HG03469 (cell line): ENCODE results near the gene IGFL3.
"Not testable (repeated sequence)": the region's sequence is repeated elsewhere in the genome, so short reads cannot be mapped to it uniquely, and the experiment has no call there.

Experiments used
- ATAC-seq: cut with Tn5 transposase; IDR thresholded peaks from one replicate; pipeline ENCODE4 v1.9.1; 2021; ENCODE audit warnings: mild to moderate bottlenecking, moderate library complexity, moderate number of reproducible peaks; ENCODE audit not compliant: unreplicated experiment

The IGFL3 gene

DNA sequence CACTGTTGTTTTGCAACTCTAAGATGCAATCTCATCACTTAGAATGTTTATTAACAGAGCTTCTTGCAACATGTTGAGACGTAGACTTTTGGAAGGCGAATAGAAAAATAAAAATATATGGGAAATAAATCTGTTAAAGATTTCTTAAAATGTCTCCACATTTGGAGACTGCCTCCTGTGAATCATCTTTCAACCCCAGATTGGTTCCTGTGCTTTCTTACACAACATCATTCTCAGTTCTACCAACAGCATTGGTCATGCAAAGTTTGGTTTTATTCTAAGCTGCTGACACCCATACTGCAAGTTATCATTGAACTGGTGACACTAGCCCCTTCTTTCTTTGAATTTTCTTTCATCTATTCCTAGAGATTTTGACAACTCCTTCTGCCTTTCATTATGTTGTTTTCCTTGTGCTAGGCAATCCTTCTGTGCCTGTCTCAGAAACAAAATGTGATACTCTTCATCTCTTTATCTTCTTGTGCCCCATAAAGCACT is 1.6 kb upstream of the IGFL3 start:
- ATAC-seq, result no peak

DNA sequence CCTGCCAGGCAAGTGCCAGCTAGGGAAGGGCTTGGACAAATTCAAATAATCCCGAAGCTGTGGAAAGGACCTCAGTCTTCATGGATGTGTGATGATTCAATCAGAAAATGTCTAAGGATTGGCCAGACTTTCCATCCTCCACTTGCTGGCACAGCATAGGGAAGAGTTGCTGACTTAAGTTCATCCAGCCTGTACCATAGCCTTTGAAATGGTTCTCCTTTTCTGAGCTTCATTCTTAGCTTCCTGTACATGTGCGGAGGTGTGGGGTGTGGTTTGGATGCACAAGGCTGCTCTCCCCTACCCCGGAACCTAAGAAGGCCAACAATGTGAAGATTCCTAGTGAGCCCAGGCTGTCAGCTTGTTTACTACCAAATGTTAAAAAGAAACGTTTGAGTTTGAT is 959 bp upstream of the IGFL3 start:
- ATAC-seq, result no peak

DNA sequence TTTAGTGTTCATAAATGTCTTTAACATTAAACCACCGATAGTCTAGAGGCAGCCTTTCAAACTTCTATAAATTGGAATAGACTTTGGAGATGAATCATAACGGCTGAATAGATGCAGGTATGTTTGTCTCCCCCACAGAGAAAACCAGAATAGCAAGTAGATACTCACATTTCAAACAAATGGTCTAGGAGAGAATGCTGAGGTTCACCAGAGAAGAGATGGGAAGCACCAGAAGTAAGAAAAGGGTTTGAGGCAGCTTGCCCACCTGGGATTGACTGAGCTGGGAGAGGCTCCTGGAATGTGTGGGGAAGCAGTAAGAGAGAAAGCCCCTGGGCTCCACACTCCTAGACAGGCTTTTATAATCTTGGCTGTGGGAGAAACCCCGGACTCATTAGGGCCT is 6.4 kb downstream of the IGFL3 start:
- ATAC-seq, result no peak

DNA sequence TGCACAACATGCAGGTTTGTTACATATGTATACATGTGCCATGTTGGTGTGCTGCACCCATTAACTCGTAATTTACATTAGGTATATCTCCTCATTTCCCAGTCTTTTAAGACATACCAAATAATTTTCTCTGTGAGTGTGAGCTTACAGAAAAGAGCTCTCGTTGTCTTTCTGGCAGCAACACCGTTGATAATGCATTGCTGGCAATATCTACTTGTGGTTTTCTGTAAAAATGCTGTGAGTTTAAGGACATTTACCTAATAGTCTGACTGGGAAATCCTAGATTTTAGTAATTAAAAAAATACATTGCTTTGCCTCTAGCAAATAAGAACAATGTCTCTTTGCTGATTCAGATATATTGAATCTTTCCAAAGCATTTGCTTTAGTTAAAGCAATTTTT is 8.4 kb downstream of the IGFL3 start:
- no peak for ATAC-seq

DNA sequence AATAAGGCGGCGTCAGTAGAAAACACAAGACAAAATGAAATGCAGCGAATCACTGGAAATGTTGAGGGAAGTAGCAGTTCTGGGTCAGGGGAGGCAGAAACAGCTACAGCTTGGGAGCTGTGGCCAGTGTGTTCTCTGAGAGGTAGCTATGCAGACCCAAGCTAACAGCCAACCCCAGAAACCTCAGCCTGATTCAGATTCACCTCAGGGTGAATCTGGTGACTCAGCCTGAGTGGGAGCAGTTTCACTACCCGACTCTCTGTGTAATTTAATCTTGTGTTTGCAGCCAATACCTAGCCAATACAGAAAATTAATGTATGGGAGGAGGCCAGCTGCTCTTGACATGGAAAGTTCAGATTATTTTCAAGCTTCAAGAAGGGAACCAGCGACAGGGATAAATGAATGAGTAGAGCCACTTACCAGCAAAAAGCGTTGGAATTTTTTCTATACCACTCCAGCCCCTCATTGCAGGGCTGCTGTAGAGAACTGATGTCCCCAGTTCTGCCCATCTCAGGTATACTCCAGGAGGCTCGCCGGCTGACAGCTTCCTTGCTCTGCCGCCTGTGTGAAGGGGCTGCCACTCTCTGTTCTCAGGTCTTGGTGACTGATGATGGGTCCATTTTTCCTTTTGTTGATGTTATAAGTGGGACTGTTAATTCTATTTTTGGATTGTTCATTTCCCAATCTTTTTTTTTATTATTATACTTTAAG is 8.9 kb downstream of the IGFL3 start:
- ATAC-seq, result no peak

DNA sequence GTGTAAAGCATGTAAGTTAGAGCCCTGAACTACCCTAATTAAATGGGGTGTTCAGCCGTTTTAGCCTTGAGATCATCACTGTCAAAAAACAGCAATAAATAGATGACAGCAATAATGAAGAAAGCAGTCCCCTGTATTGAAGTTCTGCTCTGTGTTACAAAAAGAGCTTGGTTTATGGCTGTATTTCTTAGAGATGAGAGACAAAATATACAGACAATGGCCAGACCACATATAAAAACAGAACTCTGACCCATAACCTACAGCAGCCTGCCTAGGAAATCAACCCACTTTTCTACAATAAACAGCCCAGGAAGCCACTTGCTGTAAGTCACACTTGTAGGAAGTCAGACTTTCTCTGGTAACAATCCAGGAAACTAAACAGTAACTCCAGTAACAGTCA is 10.8 kb downstream of the IGFL3 start:
- no peak for ATAC-seq

DNA sequence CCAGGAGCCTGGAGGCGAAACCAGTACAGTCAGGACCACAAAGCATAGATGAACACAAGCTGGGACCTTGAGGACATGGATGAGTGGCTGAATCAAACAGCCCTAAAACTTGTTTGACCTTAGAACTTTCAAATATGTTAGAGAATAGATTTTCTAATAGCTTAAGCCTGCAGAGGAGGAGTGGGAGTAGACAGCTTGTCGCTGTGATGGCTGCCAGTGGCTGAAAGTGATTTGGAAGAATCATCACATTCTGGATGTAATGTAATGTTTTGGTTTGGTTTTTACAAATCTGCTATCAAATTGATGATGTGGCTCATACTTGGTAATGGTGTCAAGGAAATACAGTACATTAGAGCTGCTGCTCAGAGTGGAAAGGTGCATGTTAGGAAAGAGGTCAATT is 12.0 kb downstream of the IGFL3 start:
- no peak for ATAC-seq

DNA sequence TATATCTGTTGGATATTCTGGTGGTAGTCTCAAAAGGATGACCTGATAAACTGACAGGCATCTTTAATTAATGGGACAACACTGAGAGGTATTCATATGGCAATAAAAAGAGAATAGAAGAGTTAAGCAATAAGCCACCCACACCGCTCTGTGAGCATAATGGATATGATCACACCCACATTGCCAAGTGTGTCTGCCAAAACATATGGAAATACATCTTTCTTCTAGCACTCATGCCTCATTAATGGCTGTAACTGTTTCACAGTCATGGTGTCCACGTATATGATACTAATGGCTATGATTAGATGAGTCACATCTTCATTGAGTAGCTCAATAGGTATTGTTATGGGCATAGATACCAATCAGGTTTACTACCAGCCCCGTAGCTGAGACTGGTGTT is 13.1 kb downstream of the IGFL3 start:
- ATAC-seq, result no peak

DNA sequence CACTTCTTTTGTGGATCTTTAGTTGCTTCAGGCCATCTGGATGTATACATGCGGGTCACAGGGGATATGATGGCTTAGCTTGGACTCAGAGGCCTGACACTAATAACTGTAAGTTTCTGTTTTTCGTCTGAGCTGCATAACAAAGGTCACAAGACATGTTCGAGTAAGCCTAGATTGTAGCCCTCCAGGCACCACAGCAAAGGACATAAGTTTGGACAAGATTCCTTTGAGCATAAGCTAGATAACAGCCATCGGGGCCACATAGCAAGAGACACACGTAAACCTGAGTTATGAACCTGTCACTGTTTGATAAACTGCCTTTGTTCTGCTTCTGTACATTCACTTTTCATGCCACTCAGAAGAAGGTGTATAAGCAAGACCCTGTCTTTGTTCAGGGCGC is 14.6 kb downstream of the IGFL3 start:
- no peak for ATAC-seq

DNA sequence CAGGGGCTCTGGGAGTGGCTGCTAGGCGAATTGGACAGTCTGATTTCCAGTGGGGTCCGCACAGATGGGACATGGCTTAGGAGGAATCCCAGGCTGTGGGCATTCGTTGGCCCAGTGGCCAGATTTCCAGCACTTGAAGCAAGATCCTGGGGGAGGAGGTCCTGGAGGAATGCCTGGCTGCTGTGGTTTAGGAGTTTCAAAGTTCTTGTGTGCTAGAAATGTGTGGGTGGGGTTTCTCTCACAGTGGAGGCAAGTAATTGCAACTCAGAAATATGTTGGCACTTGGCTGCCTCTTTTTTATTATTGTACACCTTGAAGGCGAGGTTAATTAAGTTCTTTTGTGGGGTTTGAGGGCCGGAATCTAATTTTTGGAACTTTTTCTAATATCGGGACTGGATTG is 17.1 kb downstream of the IGFL3 start:
- ATAC-seq, result no peak

DNA sequence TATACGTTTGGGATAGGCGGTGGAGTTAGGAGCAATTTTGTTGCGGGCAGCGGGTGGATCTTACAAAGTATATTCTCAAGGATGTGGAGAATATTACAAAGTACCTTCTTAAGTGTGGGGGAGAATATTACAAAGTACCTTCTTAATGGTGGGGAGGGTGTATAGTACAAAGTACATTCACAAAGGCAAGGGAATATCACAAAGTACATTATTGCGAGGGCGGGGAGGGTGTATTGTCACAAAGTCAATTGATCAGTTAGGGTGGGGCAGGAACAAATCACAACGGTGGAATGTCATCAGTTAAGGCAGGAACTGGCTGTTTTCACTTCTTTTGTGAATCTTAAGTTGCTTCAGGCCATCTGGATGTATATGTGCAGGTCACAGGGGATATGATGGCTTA is 22.2 kb downstream of the IGFL3 start:
- ATAC-seq, result not testable (repeated sequence)

DNA sequence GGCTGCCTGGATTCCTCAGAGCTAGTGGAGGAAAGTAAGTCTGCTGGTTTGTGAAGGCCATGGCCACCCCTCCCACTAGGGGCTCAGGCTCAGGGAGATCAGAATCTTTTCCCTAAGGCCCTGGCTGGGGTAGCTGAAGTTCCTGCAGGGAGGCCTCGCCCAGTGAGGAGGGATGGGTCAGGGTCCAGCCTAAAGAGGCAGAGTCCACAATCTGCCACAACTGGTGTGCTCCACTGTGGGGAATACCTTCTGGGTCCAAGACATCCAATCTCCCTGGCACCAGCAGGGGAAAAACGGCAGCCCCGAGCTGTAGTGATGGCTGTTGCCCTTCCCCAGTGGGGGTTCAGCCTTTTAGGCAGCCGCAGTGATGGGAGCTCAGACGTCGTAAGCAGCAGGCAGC is 23.2 kb downstream of the IGFL3 start:
- no peak for ATAC-seq

DNA sequence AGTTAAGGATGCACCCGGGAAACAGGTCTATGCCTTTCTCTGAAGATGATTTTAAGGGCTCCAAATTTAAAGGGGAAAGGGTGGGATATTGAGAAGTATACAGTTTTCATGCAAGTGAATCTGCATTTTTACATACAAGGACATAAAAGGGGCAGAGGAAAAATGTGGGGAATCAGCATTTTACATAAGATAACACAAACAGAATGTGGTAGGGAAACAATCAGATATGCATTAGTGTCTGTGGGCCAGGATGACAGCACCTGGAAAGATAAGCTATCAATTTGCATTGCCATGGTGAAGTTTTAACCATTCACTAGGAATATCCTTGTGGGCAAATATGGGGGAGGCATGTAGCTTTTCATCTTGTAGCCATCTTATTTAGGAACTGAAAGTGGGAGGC is 24.1 kb downstream of the IGFL3 start:
- ATAC-seq, result no peak

DNA sequence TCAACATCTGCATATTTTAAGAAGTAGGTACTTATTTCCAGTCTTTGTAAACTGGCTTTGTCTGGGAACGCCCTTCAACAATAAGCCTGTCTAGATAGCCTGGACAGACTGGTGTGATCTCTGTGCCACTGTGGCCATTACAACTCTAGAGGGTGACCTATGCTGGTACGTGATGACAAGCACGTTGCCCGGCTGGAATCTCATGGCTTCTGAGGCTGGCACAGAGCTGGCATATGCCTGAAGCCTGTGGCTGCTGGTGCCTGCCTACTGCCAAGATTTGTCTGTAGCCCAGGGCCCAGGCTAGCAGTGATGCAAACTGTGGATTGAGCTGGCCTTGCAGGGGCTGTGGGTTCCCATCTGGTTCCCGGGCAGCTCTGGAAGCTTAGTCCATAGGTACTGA is 34.0 kb downstream of the IGFL3 start:
- ATAC-seq, result no peak

DNA sequence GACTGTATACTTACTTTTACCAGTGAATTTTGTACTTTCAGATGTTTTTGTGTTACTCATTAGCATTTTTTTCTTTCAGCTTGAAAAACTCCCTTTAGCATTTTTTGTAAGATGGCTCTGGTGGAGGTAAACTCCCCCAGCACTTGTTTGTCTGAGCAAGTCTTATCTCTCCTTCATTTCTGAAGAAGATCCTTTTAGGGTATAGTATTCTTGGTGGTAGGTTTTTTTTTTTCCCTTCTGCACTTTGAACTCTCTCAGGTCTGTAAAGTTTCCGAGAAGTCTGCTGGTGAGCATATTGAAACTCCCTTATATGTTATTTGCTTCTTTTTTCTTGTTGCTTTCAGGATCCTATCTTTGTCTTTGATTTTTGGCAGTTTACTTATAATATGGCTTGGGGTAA is 35.1 kb downstream of the IGFL3 start:
- ATAC-seq, result no peak

DNA sequence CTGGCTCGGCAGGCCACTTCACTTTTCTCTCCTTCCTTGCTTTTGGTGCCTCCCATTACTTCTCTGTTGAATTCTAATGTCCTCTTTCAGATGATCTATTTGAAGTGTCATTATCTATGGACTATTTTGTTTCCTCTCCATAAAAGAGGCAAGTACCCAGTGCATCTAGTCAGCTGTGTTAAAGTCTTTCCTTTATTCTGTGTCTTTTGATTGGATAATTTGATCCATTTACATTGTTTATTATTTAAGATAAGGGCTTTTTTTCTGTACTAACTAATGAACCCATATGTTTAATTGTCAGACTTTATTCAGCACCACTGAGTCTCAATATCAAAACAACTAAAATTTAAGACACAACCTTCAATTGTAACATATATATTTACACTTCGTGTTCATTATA is 36.4 kb downstream of the IGFL3 start:
- ATAC-seq, result no peak

DNA sequence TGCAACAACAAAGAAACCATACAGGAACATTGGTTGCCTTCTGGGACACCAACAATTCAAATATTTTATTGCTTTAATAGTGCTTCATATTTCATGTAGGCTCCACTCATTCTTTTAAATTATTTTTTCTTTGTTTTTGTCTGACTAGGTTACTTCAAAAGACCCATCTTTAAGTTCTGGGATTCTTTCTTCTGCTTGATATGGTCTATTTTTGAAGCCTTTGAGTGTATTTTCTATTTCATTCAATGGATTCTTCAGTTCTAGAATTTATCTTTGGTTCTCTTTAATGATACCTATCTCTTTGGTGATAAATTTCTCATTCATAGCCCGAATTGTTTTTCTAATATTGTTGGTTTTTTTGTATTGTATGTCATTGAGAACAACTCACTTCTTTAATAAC is 38.6 kb downstream of the IGFL3 start:
- ATAC-seq, result no peak

DNA sequence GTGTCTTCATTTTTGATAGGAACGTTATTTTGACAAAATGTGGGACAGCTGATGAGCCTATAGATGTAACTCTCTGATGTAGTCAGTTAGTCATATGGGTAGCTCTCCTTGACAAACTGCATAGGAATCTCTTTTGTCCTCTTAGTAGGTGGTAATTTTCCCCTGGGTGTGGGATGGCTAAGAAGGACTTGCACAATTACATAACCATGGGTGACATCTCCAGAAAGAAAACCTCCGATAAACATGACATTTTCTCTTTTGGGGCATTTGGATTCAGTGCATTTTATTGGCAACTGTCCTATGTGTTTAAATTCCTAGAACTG is 41.8 kb downstream of the IGFL3 start:
- ATAC-seq, result no peak

DNA sequence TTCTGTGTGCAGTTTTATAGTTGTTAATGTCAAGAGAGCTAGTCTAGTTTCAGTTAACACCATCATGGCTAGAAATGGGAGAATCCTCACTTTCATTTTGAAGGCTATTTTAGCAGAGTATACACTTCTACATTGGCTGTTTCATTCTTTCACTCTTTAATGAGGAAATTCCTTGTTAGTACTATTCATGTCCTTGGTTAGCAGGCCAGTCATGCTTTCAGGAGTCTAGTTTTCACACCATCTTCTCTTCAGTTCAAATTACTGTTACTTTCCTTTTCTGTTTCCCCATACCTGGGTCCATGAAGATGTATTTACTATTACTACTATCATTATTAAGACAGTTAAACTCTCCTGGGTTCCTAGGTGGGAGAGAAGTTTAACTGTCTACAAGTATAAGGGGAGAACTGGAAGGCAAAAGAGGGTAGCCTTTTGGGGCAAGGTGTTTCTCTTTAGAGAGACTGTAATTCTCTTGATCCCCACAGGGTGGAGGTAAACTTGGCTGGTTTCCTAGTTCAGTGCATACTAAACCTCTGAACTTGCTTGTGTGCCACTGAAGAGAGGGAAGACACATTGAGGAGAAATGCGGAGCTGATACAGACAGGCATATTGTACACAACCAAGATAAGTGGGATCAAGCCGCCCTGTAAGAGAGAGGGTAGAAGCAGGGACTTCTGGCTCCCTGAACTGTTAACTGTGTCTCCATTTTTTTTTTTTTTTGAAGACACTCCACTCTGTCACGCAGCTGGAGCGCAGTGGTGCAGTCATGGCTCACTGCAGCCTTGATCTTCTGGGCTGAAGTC is 42.4 kb downstream of the IGFL3 start:
- no peak for ATAC-seq

DNA sequence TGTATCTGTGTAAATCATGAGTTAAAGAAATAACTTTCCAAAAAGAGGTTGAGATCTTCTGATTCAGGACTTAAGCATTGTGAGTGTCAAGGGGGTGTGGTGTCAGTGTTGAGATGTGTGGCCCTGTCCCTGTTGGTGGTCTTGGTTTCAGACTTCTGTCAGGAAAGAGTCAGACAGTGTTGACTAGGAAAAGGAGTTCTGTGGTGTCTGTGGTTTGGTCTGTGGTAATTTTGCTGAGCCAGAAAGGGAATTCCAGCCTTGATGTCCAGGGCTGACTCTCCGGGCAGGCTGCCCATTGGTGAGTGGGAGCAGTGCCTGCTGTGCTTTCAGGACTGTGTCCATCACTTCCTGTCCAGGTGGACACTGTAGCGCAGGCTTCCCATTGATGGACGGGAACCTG is 43.9 kb downstream of the IGFL3 start:
- no peak for ATAC-seq

DNA sequence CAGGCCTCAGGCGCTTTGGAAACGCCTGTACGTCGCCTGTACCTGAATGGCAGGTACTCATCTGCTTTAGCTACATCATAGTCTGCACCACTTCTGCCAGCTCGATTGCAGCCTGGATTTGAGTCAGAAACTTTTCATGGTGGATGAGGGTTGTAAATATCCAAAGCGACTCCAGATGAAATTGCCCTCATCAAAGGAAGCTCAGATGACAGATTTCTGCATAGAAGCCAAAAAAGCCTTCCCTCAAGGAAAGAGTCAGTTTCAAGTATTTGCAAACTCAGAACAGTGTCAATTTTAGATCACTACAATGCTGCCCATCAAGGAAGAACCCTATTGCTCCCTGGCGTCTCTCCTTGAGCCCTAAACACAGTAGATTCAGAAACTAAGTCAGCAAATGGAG is 44.9 kb downstream of the IGFL3 start:
- no peak for ATAC-seq

DNA sequence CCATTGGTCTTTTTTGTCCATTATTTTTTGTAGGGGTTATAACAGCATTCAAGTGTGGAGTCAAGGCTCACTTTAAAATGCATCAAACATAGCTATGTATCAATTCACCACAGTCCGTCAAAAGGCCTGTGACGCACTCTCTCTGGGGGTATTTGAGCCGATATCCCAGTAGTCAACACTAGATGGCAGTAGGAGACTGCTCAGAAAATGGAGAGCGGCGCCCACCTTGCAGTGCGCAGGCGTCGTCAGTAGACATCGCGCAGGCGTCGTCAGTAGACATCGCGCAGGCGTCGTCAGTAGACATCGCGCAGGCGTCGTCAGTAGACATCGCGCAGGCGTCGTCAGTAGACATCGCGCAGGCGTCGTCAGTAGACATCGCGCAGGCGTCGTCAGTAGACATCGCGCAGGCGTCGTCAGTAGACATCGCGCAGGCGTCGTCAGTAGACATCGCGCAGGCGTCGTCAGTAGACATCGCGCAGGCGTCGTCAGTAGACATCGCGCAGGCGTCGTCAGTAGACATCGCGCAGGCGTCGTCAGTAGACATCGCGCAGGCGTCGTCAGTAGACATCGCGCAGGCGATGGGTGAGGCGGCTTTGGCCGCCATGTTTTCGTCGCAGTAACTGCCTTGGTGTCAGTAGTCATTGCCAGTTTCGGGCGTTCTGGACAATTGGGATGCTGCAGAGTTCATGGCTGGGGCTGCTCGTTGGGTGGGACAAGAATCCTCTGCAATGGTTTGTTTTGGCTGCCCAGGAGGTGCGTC is 45.7 kb downstream of the IGFL3 start:
- ATAC-seq, result not testable (repeated sequence)
